Adrenal gland (tissue), 12 donors: ENCODE data around the gene SHISA5. TPM values are rescaled to one million over a fixed set of nuclear protein-coding genes. Genes with fewer than 3 reads are reported as not detected.

Experiments
- DNase-seq, 7 donors: peaks; one replicate each; pipeline ENCODE4 v3.0.0-alpha.2; 2019 to 2020
- H3K27ac ChIP-seq, 5 donors: fragments of 200-600 bp; sonication (generic) in 4 of 5; 1 replicate in 3 of 5; 2 replicates in 2 of 5; pipeline versions ENCODE4 v1.5.1 to v1.8.0; 2016 to 2020; ENCODE audit warnings: mild to moderate bottlenecking in 1 of 5
- H3K27me3 ChIP-seq: fragments of 200-600 bp; 2 replicates; pipeline ENCODE4 v1.8.0; 2021
- H3K36me3 ChIP-seq, 2 donors: fragments of 200-600 bp; replicated peaks in 1 of 2; 1 replicate in 1 of 2; 2 replicates in 1 of 2; pipeline versions ENCODE4 v1.5.1 to v1.8.0; 2018 to 2022
- H3K4me1 ChIP-seq, 2 donors: fragments of 200-600 bp; replicated peaks in 1 of 2; 1 replicate in 1 of 2; 2 replicates in 1 of 2; pipeline versions ENCODE4 v1.5.1 to v1.8.0; 2018 to 2021
- H3K4me3 ChIP-seq, 4 donors: fragments of 200-600 bp; sonication (generic) in 3 of 4; one replicate each; pipeline ENCODE4 v1.5.1; 2016 to 2018
- H3K9me3 ChIP-seq, 3 donors: fragments of 200-600 bp; sonication (generic) in 1 of 3; replicated peaks in 1 of 3; 1 replicate in 2 of 3; 2 replicates in 1 of 3; pipeline versions ENCODE4 v1.5.1 to v1.8.0; 2016 to 2021
- CTCF ChIP-seq, 6 experiments: fragments of 450-650 bp in 4 of 6; fragments of 200-600 bp in 2 of 6; sonication (generic) in 1 of 6; IDR thresholded peaks; 1 replicate in 5 of 6; 2 replicates in 1 of 6; pipeline versions ENCODE4 v1.5.1 to v1.8.0; 2016 to 2021; ENCODE audit warnings: antibody characterized with exemption in 6 of 6, mild to moderate bottlenecking in 2 of 6, moderate library complexity in 1 of 6
- POLR2A ChIP-seq, 2 donors: fragments of 450-650 bp; IDR thresholded peaks; one replicate each; pipeline ENCODE4 v1.6.1; 2017; ENCODE audit warnings: antibody characterized with exemption in 2 of 2, mild to moderate bottlenecking in 2 of 2, moderate library complexity in 1 of 2
- WGBS, 4 donors: extraction: QIAGEN DNeasy Blood & Tissue Kit in 2 of 4; methylation state at CpG; one replicate each; pipeline versions ENCODE4 v1.1.5 to v1.1.7; 2013 to 2017; 5-methylcytosine and 5-hydroxymethylcytosine counted together
- intact Hi-C, 2 donors: fragments of 100-400 bp; cut with DNase I; formaldehyde crosslinking; loops; one replicate each; pipeline versions ENCODE4 v1.14.1 to v1.15.0; 2022 to 2023
- polyA plus RNA-seq, 3 donors: library from polyadenylated mRNA; stranded (reverse); fragments of 200-250 nt in 2 of 3; fragments of 350-450 nt in 1 of 3; fragmentation: Illumina TruSeq in 1 of 3; extraction: RNeasy Lipid Tissue Mini Kit (QIAGEN cat#74804) in 1 of 3; gene quantifications; one replicate each; pipeline ENCODE4 v1.2.3, GENCODE V29; 2013 to 2014
- total RNA-seq, 9 donors: library from RNA; depleted of rRNA in 4 of 9; stranded (reverse); fragments of >200 nt in 4 of 9; fragments of 120-200 nt in 1 of 9; fragmentation: NEBNext Ultra II Directional in 1 of 9; extraction: Animal tissue kit (Norgen Biotek cat#: 25700) in 1 of 9; gene quantifications; one replicate each; pipeline versions ENCODE4 v1.1.0 to v1.2.4, GENCODE V29; 2013 to 2023
- donor health status: healthy with polysubstance abuse.
- donor health status: Bipolar disorder and iron deficiency.
- donor health status: DM: yes; HTN: yes; CAD: no.
- donor health status: DM: no; HTN: no; CAD: no.
- donor health status: DM: no; HTN: no; CAD: no.
- donor health status: DM: yes; HTN: yes; CAD: no.

SHISA5 gene
- total and polyA plus RNA-seq, 12 donors: 77.2 to 167 (median 128) TPM

DNA sequence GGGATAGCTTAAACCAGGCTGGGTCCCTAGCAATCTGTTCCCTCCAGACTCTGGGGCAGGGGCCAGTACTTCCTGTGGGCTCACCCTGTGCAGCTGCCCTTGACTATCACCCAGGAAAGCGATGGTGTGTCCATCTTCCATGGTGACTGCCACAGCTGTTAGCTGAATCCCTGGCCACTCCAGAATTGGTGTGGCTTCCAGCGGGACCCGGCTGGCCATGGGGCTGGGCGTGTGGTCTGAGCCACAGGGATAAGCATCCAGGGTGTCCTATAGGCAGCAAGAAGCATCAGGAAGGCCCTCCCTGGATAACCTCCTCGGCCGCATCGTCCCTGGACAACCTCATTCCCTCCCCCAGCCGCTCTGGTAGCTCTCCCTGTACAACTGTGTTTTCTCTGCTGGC, 81.3 kb downstream of the SHISA5 start:
- intact Hi-C loops: no loop called here

DNA sequence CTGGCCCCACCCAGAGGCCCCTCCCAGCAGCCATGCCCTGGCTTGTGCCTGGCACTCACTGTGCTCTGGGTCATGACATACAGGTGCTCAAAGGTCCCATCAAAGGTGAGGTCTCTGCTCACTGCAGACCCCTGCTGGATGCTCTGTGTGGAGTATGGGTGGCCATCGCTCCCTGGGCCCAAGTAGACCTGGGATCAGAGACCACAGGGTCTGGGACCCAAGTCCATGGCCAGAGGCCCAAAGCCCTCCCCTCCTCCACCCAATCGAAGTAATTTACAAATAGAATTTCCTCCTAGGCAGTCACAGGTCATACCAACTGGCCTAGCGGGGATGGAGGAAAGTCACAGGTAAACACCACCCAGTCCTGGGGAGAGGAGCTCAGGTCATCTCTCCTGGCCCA, 81.7 kb downstream of the SHISA5 start:
- intact Hi-C loops: no loop called here
- WGBS, 4 donors: 83 to 98% (median 88%) methylated on average over 2 to 3 of the region's 3 CpGs
- Histone ChIP-seq H3K4me3 (no peak overlapping the region), H3K4me1 (peaks cover 0 to 6% of the 10 kb centered on the region in 2 donors), H3K36me3 (peaks cover 0 to 6% of the 10 kb centered on the region in 2 donors), H3K27ac (no peak overlapping the region), H3K27me3 (no peaks in the 10 kb centered on the region), H3K9me3 (no peaks in the 10 kb centered on the region)
- no peak for TF ChIP-seq POLR2A (IDR thresholded peaks at IDR 0.05)
- no peak for TF ChIP-seq CTCF (IDR thresholded peaks at IDR 0.05)
- no peak for DNase-seq

More for the DNA sequence above, 81.3 kb downstream of the SHISA5 start:
- Histone ChIP-seq H3K9me3 (no peaks in the 10 kb centered on the region), H3K4me3 (no peak overlapping the region), H3K36me3 (peaks cover 0 to 6% of the 10 kb centered on the region in 2 donors), H3K4me1 (peaks cover 0 to 6% of the 10 kb centered on the region in 2 donors), H3K27me3 (no peaks in the 10 kb centered on the region), H3K27ac (no peak overlapping the region)
- no peak for DNase-seq
- no peak for TF ChIP-seq POLR2A (IDR thresholded peaks at IDR 0.05)
- TF ChIP-seq CTCF (IDR thresholded peaks at IDR 0.05): no peak
- WGBS, 4 donors: 90 to 93% (median 91%) methylated on average over 4 to 8 of the region's 8 CpGs

DNA sequence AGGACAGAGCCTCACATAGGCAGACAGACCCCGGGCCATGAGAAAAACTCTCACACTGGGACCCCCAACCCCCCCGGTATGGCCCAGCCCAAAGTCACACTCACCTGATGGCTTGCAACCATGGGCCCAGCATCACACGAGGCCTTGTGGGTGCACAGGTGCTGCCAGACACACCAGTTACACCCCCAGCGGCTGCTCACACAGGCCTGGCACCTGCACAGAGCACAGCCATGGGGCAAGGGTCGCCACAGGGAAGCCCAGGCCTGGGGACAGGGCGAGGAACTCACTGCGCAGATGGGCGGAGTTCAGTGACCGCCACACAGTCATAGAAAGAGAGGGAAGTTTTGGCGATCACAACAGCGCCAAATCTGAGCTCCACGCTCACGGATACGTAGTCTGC, 83.4 kb downstream of the SHISA5 start:
- 88 to 94% (median 90%) methylated on average over 10 to 14 of the region's 14 CpGs for WGBS, 4 donors
- TF ChIP-seq POLR2A (IDR thresholded peaks at IDR 0.05) (no peak), CTCF (IDR thresholded peaks at IDR 0.05) (no peak)
- peaks cover 0 to 10% of the 10 kb centered on the region in 2 donors for H3K36me3 ChIP-seq
- no peak for DNase-seq
- H3K4me3 ChIP-seq: no peak overlapping the region
- intact Hi-C loops: no loop called here
- H3K27me3 ChIP-seq: no peaks in the 10 kb centered on the region
- no peaks in the 10 kb centered on the region for H3K4me1 ChIP-seq
- no peak overlapping the region for H3K27ac ChIP-seq
- H3K9me3 ChIP-seq: no peaks in the 10 kb centered on the region

DNA sequence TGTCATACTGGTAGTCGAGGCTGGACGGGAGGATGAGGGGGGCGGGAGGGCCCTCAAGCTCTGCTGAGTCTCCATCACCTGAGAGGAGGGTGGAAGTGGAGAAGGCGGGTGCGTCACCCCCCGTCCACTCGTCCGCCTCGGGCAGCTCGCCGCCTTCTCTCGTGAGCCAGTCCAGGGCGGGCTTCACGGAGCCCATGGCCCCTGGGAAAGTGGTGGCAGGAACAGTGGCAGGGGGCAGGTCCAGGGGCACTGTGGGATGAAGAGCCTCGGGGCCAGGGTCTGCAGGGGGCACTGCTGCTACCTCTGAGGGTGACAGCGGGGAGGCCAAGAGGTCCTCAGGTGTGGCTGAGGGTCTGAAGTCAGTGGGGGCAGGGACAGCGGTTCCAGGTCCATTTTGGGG, 84.4 kb downstream of the SHISA5 start:
- TF ChIP-seq POLR2A (IDR thresholded peaks at IDR 0.05) (no peak), CTCF (IDR thresholded peaks at IDR 0.05) (no peak)
- Histone ChIP-seq H3K4me1 (no peaks in the 10 kb centered on the region), H3K36me3 (peaks cover 0 to 20% of the 10 kb centered on the region in 2 donors), H3K4me3 (no peak overlapping the region), H3K27me3 (no peaks in the 10 kb centered on the region), H3K27ac (no peak overlapping the region), H3K9me3 (no peaks in the 10 kb centered on the region)
- intact Hi-C loops: no loop called here
- no peak for DNase-seq
- WGBS, 4 donors: 83 to 92% (median 91%) methylated on average over 16 to 17 of the region's 17 CpGs
